COLO668 (cell line): ENCODE results near the gene CERK.
"Not testable (repeated sequence)": the region's sequence is repeated elsewhere in the genome, so short reads cannot be mapped to it uniquely, and the experiment has no call there.

Experiments
- DNase-seq: peaks from one replicate; lab custom pipeline; 2025; ENCODE audit not compliant: unreplicated experiment; lab: John Stamatoyannopoulos, UW

CERK gene

GRCh38 chr22:46650078-46650810, 87.8 kb downstream of the CERK start:
- DNase-seq = no peak

- DNase-seq = peak; percentile 71
These were observed 88.6 kb downstream of the CERK start for GRCh38 chr22:46649141-46650077.

- DNase-seq = not testable (repeated sequence)
These were observed 89.7 kb downstream of the CERK start for GRCh38 chr22:46648225-46648820.

GRCh38 chr22:46646531-46647215, 91.4 kb downstream of the CERK start:
- no peak for DNase-seq

- DNase-seq = not testable (repeated sequence)
These were observed 95.1 kb downstream of the CERK start for GRCh38 chr22:46642840-46643480.

- DNase-seq = no peak
These were observed 96.2 kb downstream of the CERK start for GRCh38 chr22:46641811-46642266.

- DNase-seq = no peak
These were observed 97.6 kb downstream of the CERK start for GRCh38 chr22:46640293-46641055.

GRCh38 chr22:46639843-46640242, 98.2 kb downstream of the CERK start:
- no peak for DNase-seq

- DNase-seq = peak; percentile 97
These were observed 99.2 kb downstream of the CERK start for GRCh38 chr22:46638601-46639431.

GRCh38 chr22:46637711-46638600, 100.1 kb downstream of the CERK start:
- DNase-seq = no peak

GRCh38 chr22:46636221-46637002, 101.6 kb downstream of the CERK start:
- peak; percentile 25 for DNase-seq

GRCh38 chr22:46635756-46636155, 102.3 kb downstream of the CERK start:
- DNase-seq = no peak

- DNase-seq = not testable (repeated sequence)
These were observed 102.9 kb downstream of the CERK start for GRCh38 chr22:46634973-46635685.
